Tibial artery (tissue), 4 donors: ENCODE data around the gene MINPP1.
"Not testable (repeated sequence)": the region's sequence is repeated elsewhere in the genome, so short reads cannot be mapped to it uniquely, and the experiment has no call there.

Experiments
- DNase-seq, 2 donors: peaks; one replicate each; pipeline ENCODE4 v3.0.0-alpha.2; 2019
- H3K27ac ChIP-seq, 2 donors: fragments of 200-600 bp; sonication (generic) in 1 of 2; 1 replicate in 1 of 2; 2 replicates in 1 of 2; pipeline ENCODE4 v1.5.1; 2018 to 2019; ENCODE audit warnings: mild to moderate bottlenecking in 1 of 2
- H3K27me3 ChIP-seq, 2 donors: fragments of 200-600 bp; sonication (generic) in 1 of 2; one replicate each; pipeline versions ENCODE4 v1.5.1 to v1.6.0; 2016 to 2019
- H3K36me3 ChIP-seq, 3 donors: fragments of 200-600 bp; sonication (generic) in 2 of 3; one replicate each; pipeline ENCODE4 v1.5.1; 2016 to 2019; ENCODE audit warnings: mild to moderate bottlenecking in 2 of 3
- H3K4me1 ChIP-seq, 4 donors: fragments of 200-600 bp; sonication (generic) in 2 of 4; 1 replicate in 3 of 4; 2 replicates in 1 of 4; pipeline ENCODE4 v1.5.1; 2016 to 2019
- H3K4me3 ChIP-seq, 2 donors: fragments of 200-600 bp; sonication (generic) in 1 of 2; 1 replicate in 1 of 2; 2 replicates in 1 of 2; pipeline ENCODE4 v1.5.1; 2018 to 2019; ENCODE audit warnings: mild to moderate bottlenecking in 2 of 2
- H3K9me3 ChIP-seq, 3 donors: fragments of 200-600 bp; sonication (generic) in 1 of 3; one replicate each; pipeline ENCODE4 v1.5.1; 2016 to 2019
- CTCF ChIP-seq, 2 experiments: fragments of 200-600 bp in 1 of 2; fragments of 450-650 bp in 1 of 2; IDR thresholded peaks; one replicate each; pipeline ENCODE4 v1.5.1; 2017 to 2019; ENCODE audit warnings: antibody characterized with exemption in 2 of 2, mild to moderate bottlenecking in 1 of 2, moderate library complexity in 1 of 2
- intact Hi-C: fragments of 100-400 bp; cut with DNase I; formaldehyde crosslinking; loops from one replicate; pipeline ENCODE4 v1.15.0; 2023; ENCODE audit warnings: low total_unique reads

The MINPP1 gene

DNA sequence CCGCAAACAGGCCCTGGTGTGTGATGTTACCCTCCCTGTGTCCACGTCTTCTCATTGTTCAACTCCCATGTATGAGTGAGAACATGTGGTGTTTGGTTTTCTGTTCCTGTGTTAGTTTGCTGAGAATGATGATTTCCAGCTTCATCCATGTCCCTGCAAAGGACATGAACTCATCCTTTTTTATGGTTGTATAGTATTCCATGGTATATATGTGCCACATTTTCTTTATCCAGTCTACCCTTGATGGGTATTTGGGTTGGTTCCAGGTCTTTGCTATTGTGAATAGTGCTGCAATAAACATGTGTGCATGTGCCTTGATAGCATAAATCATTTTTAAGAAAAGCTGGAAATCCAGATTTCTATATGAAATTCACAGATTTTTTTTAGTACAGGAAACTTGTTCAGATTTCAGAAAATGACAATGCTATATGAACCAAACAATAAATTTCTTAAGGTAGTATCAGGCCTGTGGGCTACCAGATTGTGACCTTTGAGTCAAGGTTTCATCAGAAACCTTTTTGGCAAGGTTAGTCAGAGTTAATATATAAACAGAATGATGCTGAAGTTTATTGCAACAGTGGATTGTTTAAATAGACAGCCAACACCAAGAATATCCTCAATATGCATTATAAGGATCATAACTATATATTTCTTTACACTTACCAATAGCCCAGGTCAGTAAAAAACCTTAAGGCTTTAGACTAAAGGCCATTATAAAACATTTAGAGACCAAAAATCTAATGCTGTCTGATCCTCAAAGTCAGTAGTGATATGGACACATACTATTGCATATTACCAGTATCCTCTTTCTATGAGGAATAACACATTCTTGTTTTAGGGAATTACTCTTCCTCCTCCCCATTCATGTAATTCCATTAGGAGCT, 86.3 kb downstream of the MINPP1 start:
- no peak for DNase-seq
- no peak for TF ChIP-seq CTCF (IDR thresholded peaks at IDR 0.05)
- Histone ChIP-seq H3K9me3 (no peaks in the 10 kb centered on the region), H3K4me1 (peaks cover 0 to 35% (median 21%) of the 10 kb centered on the region in 4 donors), H3K27ac (no peak overlapping the region), H3K27me3 (no peaks in the 10 kb centered on the region), H3K4me3 (no peak overlapping the region), H3K36me3 (no peaks in the 10 kb centered on the region)
- intact Hi-C loops: no loop called here

DNA sequence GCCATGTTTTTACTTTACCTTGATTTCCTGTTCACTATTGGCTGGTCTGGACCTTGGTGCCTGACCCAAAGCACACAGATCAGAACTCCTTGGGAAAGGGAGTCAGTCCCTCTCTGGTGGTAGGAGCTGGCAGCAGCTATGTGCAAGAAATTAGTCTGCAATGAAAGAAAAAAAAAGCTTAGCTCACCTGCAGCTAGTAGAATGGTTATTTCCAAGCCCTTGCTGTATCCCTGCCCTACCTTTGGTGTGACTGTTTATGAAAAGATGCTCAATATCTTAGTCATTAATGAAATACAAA, 86.8 kb downstream of the MINPP1 start:
- no peak for TF ChIP-seq CTCF (IDR thresholded peaks at IDR 0.05)

GRCh38 chr10:87592920-87593319, 88.2 kb downstream of the MINPP1 start:
- H3K36me3 ChIP-seq, intact Hi-C loops, H3K9me3 ChIP-seq, H3K27me3 ChIP-seq, H3K4me3 ChIP-seq, DNase-seq: not testable (repeated sequence)
- Histone ChIP-seq H3K4me1 (peaks cover 0 to 34% (median 21%) of the 10 kb centered on the region in 4 donors), H3K27ac (peak overlapping the region; percentile 33 to 72)

More for the DNA sequence above, 86.8 kb downstream of the MINPP1 start:
- H3K4me1 ChIP-seq: peaks cover 0 to 34% (median 21%) of the 10 kb centered on the region in 4 donors
- H3K9me3 ChIP-seq: no peaks in the 10 kb centered on the region
- no peaks in the 10 kb centered on the region for H3K27me3 ChIP-seq
- H3K27ac ChIP-seq: no peak overlapping the region
- intact Hi-C loops: no loop called here
- no peak for DNase-seq
- no peak overlapping the region for H3K4me3 ChIP-seq
- no peaks in the 10 kb centered on the region for H3K36me3 ChIP-seq

- no peaks in the 10 kb centered on the region for H3K27me3 ChIP-seq
- H3K27ac ChIP-seq: peak overlapping the region; percentile 33 to 72
- H3K4me1 ChIP-seq: peaks cover 0 to 42% (median 23%) of the 10 kb centered on the region in 4 donors
- no peaks in the 10 kb centered on the region for H3K36me3 ChIP-seq
- no peak overlapping the region for H3K4me3 ChIP-seq
- H3K9me3 ChIP-seq: no peaks in the 10 kb centered on the region
- no peak for DNase-seq
- TF ChIP-seq CTCF (IDR thresholded peaks at IDR 0.05): no peak
- intact Hi-C loops: no loop called here
Observed at GRCh38 chr10:87593702-87594101, 89.0 kb downstream of the MINPP1 start.

DNA sequence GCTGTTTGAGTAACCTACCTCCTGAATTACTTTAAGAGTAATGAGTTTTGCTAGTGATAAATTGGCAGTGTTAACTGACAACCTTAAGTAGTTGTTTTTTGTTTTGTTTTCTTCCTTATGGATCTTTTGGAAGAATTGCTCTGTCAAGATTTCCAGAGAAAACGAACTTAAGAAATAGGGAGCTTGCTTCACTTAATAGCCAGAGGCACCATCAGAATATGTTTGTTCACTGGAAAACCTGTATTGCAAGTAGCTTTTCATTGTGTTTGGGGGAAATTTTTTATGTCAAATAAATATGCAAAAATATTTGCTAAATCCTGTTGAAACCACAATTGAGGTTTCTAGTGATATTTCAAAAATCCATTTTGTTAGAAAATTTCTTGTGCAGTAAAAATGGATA, 89.5 kb downstream of the MINPP1 start:
- no peak for DNase-seq
- Histone ChIP-seq H3K36me3 (no peaks in the 10 kb centered on the region), H3K4me3 (no peak overlapping the region), H3K4me1 (peaks cover 0 to 46% (median 23%) of the 10 kb centered on the region in 4 donors), H3K27me3 (no peaks in the 10 kb centered on the region), H3K9me3 (no peaks in the 10 kb centered on the region), H3K27ac (peak overlapping the region; percentile 15 to 72)
- intact Hi-C loops: no loop called here
- TF ChIP-seq CTCF (IDR thresholded peaks at IDR 0.05): no peak

DNA sequence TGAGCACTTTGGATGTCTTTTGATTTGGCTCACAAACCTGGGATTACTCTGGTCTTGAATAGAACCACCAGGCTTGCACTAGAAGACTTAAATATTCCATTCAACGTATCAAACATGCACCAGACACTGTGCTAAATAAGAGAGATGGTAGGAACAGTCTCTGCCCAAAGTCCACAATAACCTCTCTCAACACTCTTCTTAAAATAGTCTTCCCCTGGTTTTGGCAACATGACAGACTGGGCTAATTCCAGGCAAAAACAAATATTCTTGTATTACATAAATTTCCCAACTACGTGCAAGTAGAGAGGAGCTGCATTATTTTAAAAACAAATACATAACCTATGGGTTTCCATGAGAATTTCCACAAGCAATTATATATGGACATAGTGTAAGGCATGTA, 90.2 kb downstream of the MINPP1 start:
- H3K9me3 ChIP-seq: no peaks in the 10 kb centered on the region
- peaks cover 0 to 53% (median 23%) of the 10 kb centered on the region in 4 donors for H3K4me1 ChIP-seq
- intact Hi-C loops: no loop called here
- no peaks in the 10 kb centered on the region for H3K27me3 ChIP-seq
- no peaks in the 10 kb centered on the region for H3K36me3 ChIP-seq
- H3K4me3 ChIP-seq: no peak overlapping the region
- H3K27ac ChIP-seq: peak overlapping the region; percentile 15 to 72
- TF ChIP-seq CTCF (IDR thresholded peaks at IDR 0.05): no peak
- no peak for DNase-seq
